ENCODE results near the gene TMEM59.

DNA sequence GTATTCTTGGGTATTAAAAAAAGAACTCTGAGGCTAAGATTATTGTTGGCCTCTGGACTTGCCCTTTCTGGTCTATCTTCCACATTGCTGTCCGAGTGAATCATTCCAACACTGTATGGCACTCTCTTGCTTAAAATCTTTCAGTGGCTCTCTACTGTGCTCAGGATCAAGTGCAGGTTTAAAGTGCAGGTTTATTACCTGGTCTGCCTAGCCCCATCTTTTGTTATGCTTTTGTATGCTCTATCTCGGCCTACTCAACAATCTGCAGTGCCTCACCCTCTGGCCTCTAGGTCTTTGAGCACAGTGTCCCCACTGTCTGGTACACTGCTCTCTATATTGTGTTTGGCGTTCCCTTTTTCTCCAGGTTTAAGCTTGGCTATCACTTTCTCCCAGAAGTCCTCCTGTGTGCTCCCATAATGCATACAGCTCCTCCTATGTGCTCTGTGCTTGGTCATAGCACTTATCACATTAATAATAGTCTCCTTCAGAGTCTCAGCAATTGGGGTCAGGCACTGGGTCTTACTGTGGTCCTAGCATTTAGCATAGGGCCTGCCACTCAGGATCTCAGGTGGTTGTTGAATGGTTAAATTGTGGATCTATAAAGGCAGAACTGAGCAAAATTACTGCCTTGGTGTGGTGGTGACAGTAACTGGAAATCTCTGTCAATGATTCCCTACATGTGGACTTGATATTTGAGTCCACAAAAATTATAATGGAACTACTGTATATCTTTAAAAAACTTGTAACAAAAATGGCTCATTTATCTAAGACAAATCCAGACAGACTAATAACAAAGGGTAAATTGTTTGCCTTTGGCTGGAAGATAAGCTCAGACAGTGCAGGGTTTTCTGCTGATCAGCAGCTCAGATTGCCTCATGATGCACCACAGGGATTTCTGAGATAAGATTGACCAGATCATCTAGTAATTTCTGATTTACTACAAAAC, 24.4 kb downstream of the TMEM59 start:
- TF ChIP-seq, protein P1, sequence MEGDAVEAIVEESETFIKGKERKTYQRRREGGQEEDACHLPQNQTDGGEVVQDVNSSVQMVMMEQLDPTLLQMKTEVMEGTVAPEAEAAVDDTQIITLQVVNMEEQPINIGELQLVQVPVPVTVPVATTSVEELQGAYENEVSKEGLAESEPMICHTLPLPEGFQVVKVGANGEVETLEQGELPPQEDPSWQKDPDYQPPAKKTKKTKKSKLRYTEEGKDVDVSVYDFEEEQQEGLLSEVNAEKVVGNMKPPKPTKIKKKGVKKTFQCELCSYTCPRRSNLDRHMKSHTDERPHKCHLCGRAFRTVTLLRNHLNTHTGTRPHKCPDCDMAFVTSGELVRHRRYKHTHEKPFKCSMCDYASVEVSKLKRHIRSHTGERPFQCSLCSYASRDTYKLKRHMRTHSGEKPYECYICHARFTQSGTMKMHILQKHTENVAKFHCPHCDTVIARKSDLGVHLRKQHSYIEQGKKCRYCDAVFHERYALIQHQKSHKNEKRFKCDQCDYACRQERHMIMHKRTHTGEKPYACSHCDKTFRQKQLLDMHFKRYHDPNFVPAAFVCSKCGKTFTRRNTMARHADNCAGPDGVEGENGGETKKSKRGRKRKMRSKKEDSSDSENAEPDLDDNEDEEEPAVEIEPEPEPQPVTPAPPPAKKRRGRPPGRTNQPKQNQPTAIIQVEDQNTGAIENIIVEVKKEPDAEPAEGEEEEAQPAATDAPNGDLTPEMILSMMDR (IDR thresholded peaks at IDR 0.05): no peak
- no peak for TF ChIP-seq POLR2A (IDR thresholded peaks at IDR 0.05)
